Hematopoietic multipotent progenitor cell (in vitro differentiated cells): ENCODE measurements around the gene SOX2. TPM values are rescaled to one million over a fixed set of nuclear protein-coding genes. Genes with fewer than 3 reads are reported as not detected.

Source experiments
- DNase-seq, 3 donors: peaks; one replicate each; pipeline ENCODE4 v3.0.0-alpha.2; 2011 to 2015; ENCODE audit warnings: low read depth in 2 of 3, low spot score in 2 of 3
- total RNA-seq: library from RNA; depleted of rRNA; stranded (reverse); fragments of >200 nt; gene quantifications from one replicate; pipeline ENCODE4 v1.2.3, GENCODE V29; 2012

Gene SOX2
- total RNA-seq, 1 donor: not detected

GRCh38 chr3:181719991-181720680, 8.4 kb downstream of the SOX2 start:
- peak in 2 of 3 donors; percentile 3 to 10 for DNase-seq

- DNase-seq: peak in 1 of 3 donors; percentile 2
These were observed 9.5 kb downstream of the SOX2 start for GRCh38 chr3:181721046-181721875.

- no peak for DNase-seq
These were observed 10.4 kb downstream of the SOX2 start for GRCh38 chr3:181722156-181722555.

- DNase-seq: peak in 1 of 3 donors; percentile 1
These were observed 11.2 kb downstream of the SOX2 start for GRCh38 chr3:181722766-181723425.

GRCh38 chr3:181723625-181724191, 12.0 kb downstream of the SOX2 start:
- peak in 1 of 3 donors; percentile 12 for DNase-seq

- DNase-seq: peak in 2 of 3 donors; percentile 16 to 29
These were observed 12.7 kb downstream of the SOX2 start for GRCh38 chr3:181724192-181724965.

GRCh38 chr3:181725131-181725731, 13.5 kb downstream of the SOX2 start:
- DNase-seq: peak in 2 of 3 donors; percentile 5 to 15

- peak in 1 of 3 donors; percentile 3 for DNase-seq
These were observed 14.1 kb downstream of the SOX2 start for GRCh38 chr3:181725830-181726229.

- peak in 2 of 3 donors; percentile 36 to 37 for DNase-seq
These were observed 14.9 kb downstream of the SOX2 start for GRCh38 chr3:181726351-181727330.

- DNase-seq: peak in 2 of 3 donors; percentile 37 to 43
These were observed 15.8 kb downstream of the SOX2 start for GRCh38 chr3:181727341-181728032.

GRCh38 chr3:181728470-181729340, 17.0 kb downstream of the SOX2 start:
- peak in 2 of 3 donors; percentile 5 to 9 for DNase-seq

GRCh38 chr3:181729341-181729869, 17.7 kb downstream of the SOX2 start:
- peak in 2 of 3 donors; percentile 0 to 3 for DNase-seq

- no peak for DNase-seq
These were observed 18.6 kb downstream of the SOX2 start for GRCh38 chr3:181730316-181730715.

- peak in 1 of 3 donors; percentile 1 for DNase-seq
These were observed 19.2 kb downstream of the SOX2 start for GRCh38 chr3:181730934-181731333.

GRCh38 chr3:181735911-181736310, 24.2 kb downstream of the SOX2 start:
- DNase-seq: no peak

GRCh38 chr3:181738551-181738950, 26.8 kb downstream of the SOX2 start:
- no peak for DNase-seq

- DNase-seq: no peak
These were observed 27.9 kb downstream of the SOX2 start for GRCh38 chr3:181739628-181740027.
